ENCODE results near the gene PJA2. TPM values are rescaled to one million over a fixed set of nuclear protein-coding genes. Genes with fewer than 3 reads are reported as not detected.
"Not testable (repeated sequence)": the region's sequence is repeated elsewhere in the genome, so short reads cannot be mapped to it uniquely, and the experiment has no call there.

PJA2 gene
- total and polyA plus RNA-seq, 5 experiments from 2014 or later: 46.0 to 91.0 (median 54.4) TPM

DNA sequence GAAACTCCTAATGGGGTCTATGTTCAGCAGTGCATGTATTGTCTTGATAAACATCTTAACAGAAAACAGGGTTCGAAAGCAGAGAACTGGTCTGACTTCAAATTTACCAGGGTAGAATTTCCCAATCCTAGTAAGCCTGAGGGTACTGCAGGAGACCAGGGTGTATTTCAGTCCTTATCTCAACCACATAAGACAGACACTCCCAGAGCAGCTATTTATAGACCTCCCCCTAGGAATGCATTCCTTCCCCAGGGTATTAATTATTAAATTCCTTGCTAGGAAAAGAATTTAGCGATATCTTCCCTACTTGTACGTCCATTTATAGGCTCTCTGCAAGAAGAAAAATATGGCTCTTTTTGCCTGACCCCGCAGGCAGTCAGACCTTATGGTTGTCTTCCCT, 123.1 kb downstream of the PJA2 start:
- peaks cover 15 to 75% (median 37%) of the 10 kb centered on the region in 9 donors for H3K9me3 Mint-ChIP-seq
- peaks cover 16 to 80% (median 46%) of the 10 kb centered on the region in 3 donors for H3K36me3 Mint-ChIP-seq
- not testable (repeated sequence) for ATAC-seq

More for the DNA sequence above, 123.1 kb downstream of the PJA2 start:
- H3K4me3 Mint-ChIP-seq, POLR2A ChIA-PET, DNase-seq, H3K27ac Mint-ChIP-seq, H3K27me3 Mint-ChIP-seq, H3K4me1 Mint-ChIP-seq: not testable (repeated sequence)

Data from naive thymus-derived CD8-positive, alpha-beta T cell (primary cell).